ENCODE data around the gene LPCAT1.
"Not testable (repeated sequence)": the region's sequence is repeated elsewhere in the genome, so short reads cannot be mapped to it uniquely, and the experiment has no call there.

Gene LPCAT1

GRCh38 chr5:1507961-1508658 is 15.7 kb downstream of the LPCAT1 start:
- TF ChIP-seq CTCF (IDR thresholded peaks at IDR 0.05; ENCODE audit: low read depth, low read length), result no peak

GRCh38 chr5:1507457-1507856 is 16.3 kb downstream of the LPCAT1 start:
- H3K4me3 ChIP-seq (ENCODE audit: low read depth, low read length), result no peak overlapping the region

More at GRCh38 chr5:1507961-1508658, 15.7 kb downstream of the LPCAT1 start:
- H3K4me3 ChIP-seq (ENCODE audit: low read depth, low read length), result no peak overlapping the region

GRCh38 chr5:1507014-1507375 is 16.8 kb downstream of the LPCAT1 start:
- H3K4me3 ChIP-seq (ENCODE audit: low read depth, low read length), result no peak overlapping the region
- no peak for TF ChIP-seq CTCF (IDR thresholded peaks at IDR 0.05; ENCODE audit: low read depth, low read length)

More at GRCh38 chr5:1507457-1507856, 16.3 kb downstream of the LPCAT1 start:
- no peak for TF ChIP-seq CTCF (IDR thresholded peaks at IDR 0.05; ENCODE audit: low read depth, low read length)

- H3K4me3 ChIP-seq (ENCODE audit: low read depth, low read length), result no peak overlapping the region
- TF ChIP-seq CTCF (IDR thresholded peaks at IDR 0.05; ENCODE audit: low read depth, low read length), result no peak
These were observed 17.3 kb downstream of the LPCAT1 start for GRCh38 chr5:1506242-1507013.

GRCh38 chr5:1505506-1506241 is 18.1 kb downstream of the LPCAT1 start:
- TF ChIP-seq CTCF (IDR thresholded peaks at IDR 0.05; ENCODE audit: low read depth, low read length), result no peak

GRCh38 chr5:1505089-1505488 is 18.7 kb downstream of the LPCAT1 start:
- not testable (repeated sequence) for H3K4me3 ChIP-seq (ENCODE audit: low read depth, low read length)

More at GRCh38 chr5:1505506-1506241, 18.1 kb downstream of the LPCAT1 start:
- H3K4me3 ChIP-seq (ENCODE audit: low read depth, low read length), result no peak overlapping the region

- no peak for TF ChIP-seq CTCF (IDR thresholded peaks at IDR 0.05; ENCODE audit: low read depth, low read length)
- no peak overlapping the region for H3K4me3 ChIP-seq (ENCODE audit: low read depth, low read length)
These were observed 19.1 kb downstream of the LPCAT1 start for GRCh38 chr5:1504617-1505016.

Measured in WI38 (cell line).